DMS114 treated with DMSO at 0.1 percent for 48 hours (cell line): Measurements from ENCODE around the gene ZNF292.
"Not testable (repeated sequence)": the region's sequence is repeated elsewhere in the genome, so short reads cannot be mapped to it uniquely, and the experiment has no call there.

ENCODE experiments used
- DNase-seq: peaks from one replicate; lab custom pipeline; 2025; ENCODE audit not compliant: unreplicated experiment; lab: John Stamatoyannopoulos, UW

ZNF292 gene

DNA sequence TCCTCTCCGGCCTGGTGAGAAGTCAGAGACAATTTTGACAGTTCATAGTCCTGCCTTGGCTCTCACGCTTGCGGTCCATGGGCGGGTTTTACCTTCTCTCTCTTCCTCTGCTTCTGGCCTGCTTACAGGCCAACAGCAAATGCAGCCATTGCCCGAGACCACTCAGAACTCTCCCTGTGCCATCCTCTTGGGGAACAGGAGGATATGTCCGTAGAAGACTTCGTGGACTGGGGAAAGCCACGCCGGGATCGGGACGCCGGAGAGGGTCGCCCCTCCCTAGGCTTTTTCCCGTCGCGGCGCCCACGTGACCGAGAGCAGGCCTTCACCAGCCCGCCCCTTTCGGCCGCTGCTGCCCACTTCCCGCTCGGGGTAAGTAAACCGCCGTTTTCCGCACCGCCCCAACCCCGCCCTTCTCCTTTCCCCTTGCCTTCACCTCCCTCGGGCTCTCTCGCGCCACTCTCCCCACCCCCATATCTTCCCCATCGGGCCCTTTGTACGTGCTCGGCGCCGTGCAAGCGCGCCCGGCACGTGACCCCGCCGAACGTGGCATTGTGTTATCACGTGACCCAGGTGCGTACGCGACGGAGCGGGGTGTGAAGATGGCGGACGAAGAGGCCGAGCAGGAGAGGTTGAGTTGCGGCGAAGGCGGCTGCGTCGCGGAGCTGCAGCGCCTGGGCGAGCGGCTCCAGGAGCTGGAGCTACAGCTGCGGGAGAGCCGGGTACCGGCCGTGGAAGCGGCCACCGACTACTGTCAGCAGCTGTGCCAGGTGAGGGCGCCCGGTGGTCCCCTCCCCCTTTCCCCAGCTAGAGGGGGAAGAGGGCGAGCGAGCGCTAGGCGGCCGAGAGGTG is at the start of gene ZNF292:
ZNF292 (plus strand) TSS at position 573 of the 849 bp plus-strand sequence; CDS start at position 600, 27 bp downstream.
- peak; percentile 87 for DNase-seq

DNA sequence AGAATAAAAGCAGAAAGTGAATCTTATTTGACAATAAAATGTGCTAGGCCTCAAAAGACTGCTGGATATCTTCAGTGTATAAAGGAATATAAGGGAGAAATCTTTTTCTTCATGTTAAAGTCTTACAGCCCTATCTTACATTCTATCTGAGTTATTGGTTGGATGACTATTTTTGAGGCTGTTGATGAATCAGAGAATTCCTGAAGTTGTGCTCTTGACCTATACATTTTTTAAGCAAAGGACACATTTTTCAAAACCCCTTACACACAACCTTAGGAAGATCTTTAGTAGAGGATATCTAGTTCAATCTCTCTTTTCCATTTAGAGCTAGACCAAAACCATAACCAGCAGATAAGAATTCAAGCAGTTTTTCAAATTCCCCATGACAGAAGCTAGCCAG is 49.5 kb upstream of the ZNF292 start:
- no peak for DNase-seq

DNA sequence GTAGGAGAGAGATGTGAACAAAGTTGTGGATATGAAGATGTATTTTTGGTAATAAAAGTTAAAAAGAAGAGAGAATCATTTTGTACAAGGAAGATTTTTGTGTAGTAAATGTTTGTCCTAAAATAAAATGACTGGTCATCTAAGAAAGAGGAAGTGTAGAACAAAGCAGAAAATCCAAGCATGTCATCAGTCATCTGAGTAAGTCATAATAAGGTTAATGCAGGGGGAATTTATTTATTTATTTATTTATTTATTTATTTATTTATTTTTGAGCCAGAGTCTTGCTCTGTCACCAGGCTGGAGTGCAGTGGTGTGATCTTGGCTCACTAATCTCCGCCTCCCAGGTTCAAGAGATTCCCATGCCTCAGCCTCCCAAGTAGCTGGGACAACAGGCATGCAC is 44.7 kb upstream of the ZNF292 start:
- DNase-seq = no peak

DNA sequence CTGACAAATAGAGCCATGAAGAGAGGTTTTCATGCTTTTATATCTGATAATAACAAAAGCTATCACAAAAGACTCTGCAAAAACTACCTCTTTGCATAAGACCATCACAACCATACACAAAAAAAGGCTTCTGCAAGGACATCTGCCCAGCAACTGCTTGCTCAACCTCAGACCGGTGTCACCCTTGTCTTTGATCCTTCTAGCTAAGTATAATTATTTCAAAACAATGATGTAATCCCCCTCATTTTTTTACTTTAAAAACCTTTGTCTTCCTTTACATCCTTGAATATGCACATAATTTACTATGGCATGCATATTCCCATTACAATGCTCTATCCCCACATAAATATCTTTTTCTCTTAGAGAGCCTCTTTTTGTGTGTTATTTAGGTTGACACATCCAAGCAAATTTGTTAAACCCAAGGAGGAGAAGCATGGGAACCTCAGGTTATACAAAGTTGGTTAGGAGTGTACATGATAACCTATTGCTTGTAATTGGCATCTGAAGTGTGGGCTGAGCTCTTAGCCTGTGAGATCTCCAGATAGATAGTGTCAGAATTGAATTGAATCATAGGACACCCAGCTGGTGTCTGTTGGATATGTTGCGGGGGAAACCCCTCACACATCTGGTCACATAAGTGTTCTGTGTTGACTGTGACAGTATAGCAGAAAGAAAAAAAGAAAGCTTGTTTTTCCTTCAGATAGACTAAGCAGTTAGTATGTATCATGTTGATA is 39.8 kb upstream of the ZNF292 start:
- DNase-seq = no peak

DNA sequence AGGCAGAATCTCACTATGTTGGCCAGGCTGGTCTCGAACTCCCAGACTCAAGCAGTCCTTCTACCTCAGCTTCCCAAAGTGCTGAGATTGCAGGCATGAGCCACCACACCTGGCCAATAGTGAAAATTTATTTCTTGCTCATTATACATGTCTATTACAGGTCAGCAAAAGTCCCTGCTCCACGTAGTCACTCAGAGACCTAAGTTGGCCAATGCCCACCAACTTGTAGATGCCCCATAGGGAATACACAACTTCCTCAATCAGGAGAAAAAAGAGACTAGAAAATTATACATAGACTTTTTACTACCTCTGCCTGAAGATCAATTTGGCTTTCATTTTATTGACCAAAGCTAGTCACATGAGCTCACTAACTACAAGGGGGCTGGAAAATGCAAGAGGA is 38.4 kb upstream of the ZNF292 start:
- DNase-seq = no peak

DNA sequence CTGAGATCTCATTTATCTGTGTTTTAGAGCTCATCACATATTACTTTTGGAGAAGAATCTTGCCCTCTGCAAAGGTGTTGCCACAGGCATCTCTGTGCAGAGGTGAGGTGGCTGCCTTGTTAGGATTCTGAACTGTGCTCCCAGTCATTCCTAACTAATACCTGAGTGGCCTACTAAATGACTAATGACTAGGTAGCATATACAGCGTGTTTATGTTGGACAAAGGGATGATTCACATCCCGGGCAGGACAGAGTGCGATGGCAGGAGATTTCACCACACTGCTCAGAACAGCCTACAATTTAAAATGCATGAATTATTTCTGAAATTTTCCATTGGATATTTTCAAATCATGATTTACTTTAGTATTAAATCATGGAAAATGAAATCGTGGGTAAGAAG is 37.3 kb upstream of the ZNF292 start:
- no peak for DNase-seq

DNA sequence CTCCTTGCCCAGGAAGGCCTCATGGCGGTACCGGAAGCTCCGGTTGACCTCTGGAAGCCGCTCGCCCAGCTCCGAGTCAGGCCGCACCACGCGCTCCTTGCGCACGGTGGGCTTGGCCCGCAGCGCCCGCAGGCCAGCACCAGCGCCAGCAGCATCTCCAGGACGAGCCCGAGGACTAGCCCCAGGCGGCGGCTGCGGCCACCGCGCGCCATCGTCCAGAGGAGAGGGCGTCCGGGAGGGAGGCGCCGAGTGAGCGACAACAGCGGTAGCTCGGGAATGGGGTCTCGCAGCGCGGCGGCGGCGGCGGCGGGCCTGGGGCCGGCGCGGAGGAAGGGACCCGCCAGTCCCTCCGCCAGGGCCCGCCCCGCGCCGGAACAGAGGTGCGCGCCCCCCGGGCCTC is 32.9 kb upstream of the ZNF292 start:
- no peak for DNase-seq

DNA sequence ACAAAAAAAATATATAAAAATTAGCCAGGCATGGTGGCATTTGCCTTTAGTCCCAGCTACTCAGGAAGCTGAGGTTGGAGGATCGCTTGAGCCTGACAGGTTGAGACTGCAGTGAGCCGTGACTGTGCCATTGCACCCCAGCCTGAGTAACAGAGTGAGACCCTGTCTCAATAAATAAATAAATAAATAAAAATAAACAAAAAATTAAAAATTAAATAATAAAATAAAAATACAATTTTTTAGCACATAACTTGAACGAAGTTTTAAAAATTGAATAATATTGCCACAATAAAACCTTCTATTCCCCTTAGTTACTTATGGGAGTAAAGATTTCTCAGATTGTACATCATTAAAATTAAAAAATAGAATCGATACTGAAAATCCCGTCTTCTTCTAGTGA is 31.3 kb upstream of the ZNF292 start:
- no peak for DNase-seq

DNA sequence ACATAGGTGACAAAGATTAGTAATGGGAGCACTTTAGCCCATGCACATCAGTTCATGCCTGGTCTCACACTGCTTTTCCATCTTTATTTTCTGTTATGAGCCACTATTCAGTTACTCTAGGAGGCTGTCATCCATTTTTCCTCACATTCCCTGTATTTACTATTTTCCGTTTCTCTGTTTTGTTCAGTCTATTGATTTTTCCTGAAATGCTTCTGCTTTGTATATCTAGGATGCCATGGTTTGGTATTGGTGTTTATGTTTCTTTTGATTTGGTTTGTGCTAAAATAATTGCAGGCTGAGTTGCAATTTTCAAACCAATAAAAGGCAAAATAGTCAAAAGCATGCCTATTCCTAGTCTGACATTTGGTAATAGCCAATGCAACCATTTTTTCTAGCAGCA is 28.9 kb upstream of the ZNF292 start:
- DNase-seq = no peak

DNA sequence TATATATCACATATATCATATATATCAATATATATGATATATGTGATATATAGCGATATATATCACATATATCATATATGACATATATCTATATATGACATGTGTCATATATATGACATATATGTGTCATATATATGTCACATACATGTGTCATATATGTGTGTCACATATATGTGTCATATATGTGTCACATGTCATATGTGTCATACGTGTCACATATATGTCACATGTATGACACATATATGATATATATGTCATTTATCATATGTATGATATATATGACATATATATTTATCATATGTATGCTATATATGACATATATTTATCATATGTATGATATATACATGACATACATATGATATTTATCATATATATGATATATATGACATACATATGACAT is 27.6 kb upstream of the ZNF292 start:
- DNase-seq = no peak

DNA sequence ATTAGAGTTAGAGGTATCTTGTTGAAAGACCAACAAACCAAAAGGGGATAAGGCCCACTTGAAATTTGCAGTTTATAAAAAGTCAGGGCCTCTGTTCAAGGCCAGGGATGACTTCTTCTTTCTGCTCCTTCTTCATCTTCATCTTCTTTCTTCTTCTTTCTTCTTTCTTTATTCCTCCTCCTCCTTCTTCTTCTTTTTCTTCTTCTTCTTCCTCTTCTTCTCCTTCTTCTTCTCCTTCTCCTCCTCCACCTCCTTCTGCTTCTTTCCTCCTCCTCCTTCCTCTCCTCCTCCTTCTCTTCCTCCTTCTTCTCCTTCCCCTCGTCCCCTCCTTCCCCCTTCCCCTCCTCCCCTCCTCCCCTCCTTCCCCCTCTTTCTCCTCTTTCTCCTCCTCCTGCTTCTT is 18.4 kb upstream of the ZNF292 start:
- DNase-seq = no peak

DNA sequence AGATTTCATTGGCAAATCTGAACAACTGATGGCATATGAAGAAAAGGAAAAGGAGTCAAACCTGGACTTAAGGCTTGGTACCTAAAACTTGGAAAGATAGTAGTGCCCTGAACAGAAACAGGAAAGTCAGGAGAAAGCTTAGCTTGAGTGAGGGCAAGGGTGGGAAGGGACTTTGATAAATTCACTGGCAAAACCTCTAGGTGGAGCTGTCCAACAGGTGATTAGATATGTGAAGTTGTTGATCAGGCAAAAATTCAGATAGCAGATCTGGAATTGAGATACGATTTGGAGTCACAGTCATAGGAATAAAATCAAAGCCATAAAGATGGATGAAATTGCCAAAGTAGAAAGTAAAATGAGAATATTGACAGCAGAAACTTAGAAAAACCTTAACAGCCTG is 16.1 kb upstream of the ZNF292 start:
- DNase-seq = peak; percentile 15

DNA sequence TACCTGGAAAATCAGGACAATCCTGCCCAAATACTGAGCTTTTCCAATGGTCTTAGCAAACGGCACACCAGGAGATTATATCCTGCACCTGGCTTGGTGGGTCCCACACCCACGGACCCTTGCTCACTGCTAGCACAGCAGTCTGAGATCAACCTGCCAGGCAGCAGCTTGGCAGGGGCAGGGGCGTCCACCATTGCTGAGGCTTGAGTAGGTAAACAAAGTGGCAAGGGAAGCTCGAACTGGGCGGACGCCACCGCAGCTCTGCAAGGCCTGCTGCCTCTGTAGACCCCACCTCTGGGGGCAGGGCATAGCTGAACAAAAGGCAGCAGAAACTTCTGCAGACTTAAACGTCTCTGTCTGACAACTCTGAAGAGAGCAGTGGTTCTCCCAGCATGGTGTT is 15.4 kb upstream of the ZNF292 start:
- DNase-seq = not testable (repeated sequence)

DNA sequence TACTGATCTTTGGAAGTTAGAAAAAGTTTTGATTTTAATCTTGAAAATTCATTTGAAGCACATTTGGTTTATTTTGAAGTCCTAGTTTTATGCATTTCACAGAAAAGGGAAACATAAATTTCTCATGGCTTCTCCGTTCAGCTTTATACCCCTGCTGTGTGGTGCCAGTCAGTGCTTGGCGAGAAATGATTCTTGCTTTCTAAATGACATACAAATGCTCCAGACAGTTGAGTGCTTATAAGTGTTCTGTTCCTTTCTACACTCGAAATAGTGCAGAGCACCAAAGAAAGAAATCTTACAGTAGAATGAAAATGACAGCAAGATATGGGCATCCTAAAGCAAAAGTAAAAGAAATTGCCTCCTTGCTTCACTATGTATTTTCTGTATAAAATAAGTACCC is 9.0 kb upstream of the ZNF292 start:
- DNase-seq = no peak

DNA sequence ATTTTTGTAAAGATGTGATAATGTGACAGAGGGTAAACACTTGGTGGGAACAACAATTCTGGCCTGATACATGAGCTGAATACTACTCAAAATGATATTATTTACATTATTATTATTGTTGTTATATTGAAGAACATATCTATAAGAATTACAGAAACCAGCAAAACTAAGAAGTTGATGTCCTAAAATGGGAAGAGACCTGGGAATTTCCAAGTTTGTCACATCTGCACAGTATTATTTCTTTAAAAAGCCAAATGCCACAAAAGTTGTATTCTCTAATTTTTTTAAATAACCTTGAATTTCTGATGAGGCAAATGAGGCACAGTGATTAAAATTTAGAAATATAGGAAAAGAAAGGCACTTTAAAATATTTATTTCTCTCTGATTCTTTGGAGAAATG is 5.0 kb upstream of the ZNF292 start:
- DNase-seq = no peak

DNA sequence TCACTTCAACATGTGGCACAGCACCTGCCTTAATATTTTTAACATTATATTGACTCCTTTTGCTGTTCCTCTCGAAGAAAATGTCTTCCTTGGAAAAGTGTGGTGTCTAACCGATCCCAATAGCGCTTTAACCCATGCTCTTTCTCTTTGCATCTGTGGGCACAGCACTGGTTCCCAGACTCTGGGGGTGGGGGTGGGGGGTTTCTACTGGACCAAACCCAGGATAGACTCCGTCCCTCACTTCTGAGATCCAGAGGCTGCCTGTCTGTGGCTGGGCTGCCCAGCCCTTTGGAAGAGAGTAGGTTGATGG is 3.9 kb upstream of the ZNF292 start:
- no peak for DNase-seq

DNA sequence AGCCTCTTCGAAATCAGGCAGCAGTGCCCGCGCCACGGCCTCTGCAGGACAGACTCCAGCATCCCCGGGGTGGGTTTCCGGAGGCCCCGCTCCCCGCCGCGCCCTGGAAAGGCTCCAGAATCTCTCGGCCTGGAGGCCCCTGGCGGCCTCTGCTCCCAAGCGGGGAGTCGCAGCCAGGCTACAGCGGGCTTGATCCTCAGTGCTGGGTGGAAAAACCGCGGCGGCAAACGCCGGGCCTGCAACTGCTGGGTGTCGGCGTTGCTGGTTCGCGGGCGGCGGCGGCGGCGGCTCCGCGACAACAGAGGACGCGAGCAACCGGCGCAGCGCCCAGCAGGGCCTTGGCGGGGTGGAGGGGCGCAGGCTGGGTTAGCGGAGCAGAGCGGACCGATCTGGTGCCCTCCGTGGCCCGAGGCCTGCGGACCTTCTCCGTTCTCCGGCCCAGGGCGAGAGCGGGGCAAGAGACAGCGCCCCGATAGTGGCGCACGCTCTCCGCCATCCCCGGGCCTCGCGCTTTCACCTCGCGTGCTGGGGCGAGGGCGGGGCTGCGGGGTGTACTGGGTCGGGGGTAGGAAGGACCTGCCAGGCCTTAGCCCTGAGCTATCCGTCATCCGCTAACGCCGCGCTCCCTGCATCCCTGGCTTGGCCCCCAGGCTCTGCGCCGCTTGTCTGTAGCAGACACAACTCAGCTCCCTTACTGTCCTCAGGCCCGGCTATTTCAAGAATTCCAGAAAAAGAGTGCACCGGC is 3.4 kb upstream of the ZNF292 start:
- peak; percentile 22 for DNase-seq

DNA sequence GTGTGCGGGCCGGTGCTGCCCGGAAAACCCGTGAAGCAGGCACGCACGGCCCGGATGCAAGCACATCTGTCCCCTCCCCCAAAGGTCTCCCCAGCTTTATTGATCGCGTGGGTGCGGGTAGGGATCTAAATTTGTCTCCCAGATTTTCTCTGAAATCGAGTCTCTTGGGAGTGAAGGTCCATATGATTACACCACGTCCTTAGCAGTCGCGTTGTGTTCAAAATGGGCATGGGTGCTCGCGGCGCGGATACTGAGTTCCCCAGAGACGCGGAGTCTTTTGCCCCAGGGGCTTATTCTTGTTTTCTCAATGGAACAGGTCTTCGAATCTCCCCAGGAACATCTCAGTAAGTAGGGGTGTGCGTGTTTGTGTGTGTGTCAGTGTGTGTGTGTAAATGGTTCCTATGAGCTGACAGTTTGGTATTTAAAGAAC is 2.8 kb upstream of the ZNF292 start:
- no peak for DNase-seq

DNA sequence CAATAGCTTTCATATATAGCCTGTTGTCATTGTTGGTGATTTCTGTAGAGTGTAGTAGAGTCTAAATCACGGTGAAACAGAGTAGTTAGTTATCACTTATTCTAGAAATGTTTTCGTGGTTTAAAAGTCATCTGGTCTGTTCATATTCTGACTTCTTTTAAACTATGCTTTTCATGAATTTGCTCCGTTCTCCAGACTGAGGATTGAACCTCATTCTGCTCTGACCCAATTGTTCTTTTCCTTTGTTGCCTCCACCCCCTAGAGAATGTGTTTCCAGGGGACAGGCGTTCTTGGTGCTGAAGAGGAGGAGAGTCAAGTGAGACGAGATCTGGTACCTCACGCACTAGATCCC is 748 bp upstream of the ZNF292 start:
- DNase-seq = no peak

DNA sequence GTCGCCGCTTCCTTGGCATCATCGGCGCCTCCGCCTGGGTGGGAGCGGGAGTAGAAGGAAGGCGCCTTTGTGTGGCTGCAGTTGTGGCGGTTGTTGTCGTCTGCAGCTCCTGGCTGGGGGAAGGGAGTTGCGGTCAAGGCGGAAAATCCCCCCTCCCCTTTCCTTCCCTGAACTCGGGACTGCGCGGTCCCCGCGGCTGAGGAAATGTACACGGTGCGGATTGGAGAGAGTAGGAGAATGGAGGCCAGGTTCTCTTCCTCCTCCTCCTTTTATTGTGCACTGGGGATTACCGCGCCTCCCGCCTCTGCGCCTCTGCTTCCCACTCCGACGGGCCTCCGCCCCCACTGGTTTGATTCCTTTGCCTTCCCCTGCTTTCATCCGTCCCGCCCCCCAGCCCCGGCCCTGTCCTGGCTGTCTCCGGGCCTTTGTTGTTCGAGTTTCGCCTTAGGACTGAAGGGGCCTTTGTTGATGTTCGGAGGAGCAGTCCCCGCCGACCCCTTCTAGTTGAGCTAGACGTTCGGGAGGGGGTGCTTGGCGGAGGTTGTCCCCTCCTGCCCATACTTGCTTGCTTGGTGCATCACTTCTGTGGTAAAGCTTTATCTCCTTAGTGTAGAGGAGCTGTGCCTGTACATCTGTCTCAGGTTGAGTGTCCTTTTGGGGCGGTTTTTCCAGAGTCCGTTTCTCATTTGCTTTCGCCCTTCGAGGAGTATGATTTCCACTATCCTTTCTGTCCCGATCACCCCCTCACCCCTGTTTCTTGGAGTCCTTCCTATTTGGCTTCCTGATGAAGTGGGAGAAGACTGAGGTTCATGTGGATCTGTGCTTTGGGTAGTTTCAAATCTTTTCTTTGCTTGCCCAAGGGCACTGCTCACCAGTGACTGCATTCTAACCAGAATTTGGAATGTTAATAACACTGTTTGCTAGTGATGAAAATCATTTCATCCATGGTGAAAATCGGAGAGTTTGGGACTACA is 764 bp downstream of the ZNF292 start:
- peak; percentile 32 for DNase-seq

DNA sequence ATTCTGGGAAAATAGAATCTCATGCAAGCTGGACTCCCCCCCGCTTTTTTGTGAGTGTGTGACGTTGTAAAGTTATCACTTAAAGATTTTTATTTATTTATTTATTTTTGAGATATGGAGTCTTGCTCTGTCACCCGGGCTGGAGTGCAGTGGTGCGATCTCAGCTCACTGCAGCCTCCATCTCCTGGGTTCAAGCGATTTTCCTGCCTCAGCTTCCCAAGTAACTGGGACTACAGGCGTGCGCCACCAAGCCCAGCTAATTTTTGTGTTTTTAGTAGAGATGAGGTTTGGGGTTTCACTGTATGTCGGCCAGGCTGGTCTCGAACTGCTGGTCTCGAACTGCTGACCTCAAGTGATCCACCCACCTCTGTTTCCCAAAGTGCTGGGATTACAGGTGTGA is 2.2 kb downstream of the ZNF292 start:
- DNase-seq = not testable (repeated sequence)
